ENCODE data around the gene CDH13. TPM values are rescaled to one million over a fixed set of nuclear protein-coding genes. Genes with fewer than 3 reads are reported as not detected.

CDH13 gene
- total RNA-seq, 2 donors from 2014 or later: 2.4 to 6.3 TPM

DNA sequence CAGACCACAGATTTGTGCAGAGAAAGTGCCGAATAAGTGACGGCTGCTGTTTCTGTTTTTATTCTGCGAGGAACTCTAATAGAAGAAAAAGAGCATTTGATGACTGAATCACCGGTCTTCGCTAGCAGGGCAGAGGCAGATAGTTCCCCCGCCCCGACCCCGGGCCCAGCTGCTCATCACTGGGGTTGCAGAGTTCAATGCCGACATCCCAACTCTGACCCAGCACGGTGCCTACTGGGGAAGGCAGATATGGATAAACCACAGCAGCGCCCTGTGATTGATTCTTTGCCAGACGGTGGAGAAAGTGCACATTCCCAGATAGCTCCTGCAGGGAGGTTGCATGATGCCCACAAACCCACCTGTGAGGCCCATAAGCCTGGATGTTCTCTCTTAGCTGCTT is 823.1 kb downstream of the CDH13 start:
- TF ChIP-seq, protein P1, sequence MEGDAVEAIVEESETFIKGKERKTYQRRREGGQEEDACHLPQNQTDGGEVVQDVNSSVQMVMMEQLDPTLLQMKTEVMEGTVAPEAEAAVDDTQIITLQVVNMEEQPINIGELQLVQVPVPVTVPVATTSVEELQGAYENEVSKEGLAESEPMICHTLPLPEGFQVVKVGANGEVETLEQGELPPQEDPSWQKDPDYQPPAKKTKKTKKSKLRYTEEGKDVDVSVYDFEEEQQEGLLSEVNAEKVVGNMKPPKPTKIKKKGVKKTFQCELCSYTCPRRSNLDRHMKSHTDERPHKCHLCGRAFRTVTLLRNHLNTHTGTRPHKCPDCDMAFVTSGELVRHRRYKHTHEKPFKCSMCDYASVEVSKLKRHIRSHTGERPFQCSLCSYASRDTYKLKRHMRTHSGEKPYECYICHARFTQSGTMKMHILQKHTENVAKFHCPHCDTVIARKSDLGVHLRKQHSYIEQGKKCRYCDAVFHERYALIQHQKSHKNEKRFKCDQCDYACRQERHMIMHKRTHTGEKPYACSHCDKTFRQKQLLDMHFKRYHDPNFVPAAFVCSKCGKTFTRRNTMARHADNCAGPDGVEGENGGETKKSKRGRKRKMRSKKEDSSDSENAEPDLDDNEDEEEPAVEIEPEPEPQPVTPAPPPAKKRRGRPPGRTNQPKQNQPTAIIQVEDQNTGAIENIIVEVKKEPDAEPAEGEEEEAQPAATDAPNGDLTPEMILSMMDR (IDR thresholded peaks at IDR 0.05): no peak
- intact Hi-C loops (cut with DNase I): no loop called here
- Histone ChIP-seq H3K9ac (ENCODE audit: low read depth in 2 of 2, low read length in 2 of 2) (no peak overlapping the region), H3K27me3 (no peaks in the 10 kb centered on the region), H3K9me3 (no peaks in the 10 kb centered on the region), H3K36me3 (no peaks in the 10 kb centered on the region), H3K4me3 (no peak overlapping the region), H3K27ac (no peak overlapping the region), H3K4me1 (no peaks in the 10 kb centered on the region)
- DNase-seq: no peak

DNA sequence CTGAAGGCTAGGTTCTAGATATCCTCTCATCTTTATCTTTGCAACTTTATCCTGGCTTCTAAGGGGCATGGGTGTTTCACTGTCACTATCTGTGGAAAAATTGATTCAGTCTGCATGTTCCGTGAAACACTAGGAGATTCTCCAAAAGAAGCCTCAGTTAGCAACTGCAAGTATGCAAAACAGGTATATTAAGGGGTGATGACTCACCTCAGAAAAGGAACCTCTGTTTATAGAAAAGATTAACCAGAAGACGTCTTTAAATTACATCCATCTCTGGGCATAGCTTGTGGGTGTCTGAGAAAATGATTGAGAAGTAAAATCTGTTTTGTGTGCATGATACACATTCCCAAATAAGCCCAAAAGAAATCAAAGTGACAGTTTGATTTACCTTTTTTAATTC is 827.2 kb downstream of the CDH13 start:
- TF ChIP-seq, protein P1 (IDR thresholded peaks at IDR 0.05): no peak
- H3K36me3 ChIP-seq: no peaks in the 10 kb centered on the region
- no peaks in the 10 kb centered on the region for H3K4me1 ChIP-seq
- no peak overlapping the region for H3K9ac ChIP-seq (ENCODE audit: low read depth in 2 of 2, low read length in 2 of 2)
- H3K27ac ChIP-seq: no peak overlapping the region
- H3K4me3 ChIP-seq: no peak overlapping the region
- no peaks in the 10 kb centered on the region for H3K27me3 ChIP-seq
- H3K9me3 ChIP-seq: no peaks in the 10 kb centered on the region
- intact Hi-C loops (cut with DNase I): no loop called here
- no peak for DNase-seq

GRCh38 chr16:83455716-83456115 is 828.9 kb downstream of the CDH13 start:
- TF ChIP-seq, protein P1 (IDR thresholded peaks at IDR 0.05): no peak
- H3K36me3 ChIP-seq: no peaks in the 10 kb centered on the region
- H3K27ac ChIP-seq: no peak overlapping the region
- DNase-seq: no peak
- no peaks in the 10 kb centered on the region for H3K9me3 ChIP-seq
- H3K4me3 ChIP-seq: no peak overlapping the region
- no peak overlapping the region for H3K9ac ChIP-seq (ENCODE audit: low read depth in 2 of 2, low read length in 2 of 2)
- intact Hi-C loops (cut with DNase I): no loop called here
- no peaks in the 10 kb centered on the region for H3K27me3 ChIP-seq
- no peaks in the 10 kb centered on the region for H3K4me1 ChIP-seq

- no peaks in the 10 kb centered on the region for H3K4me1 ChIP-seq
- DNase-seq: no peak
- no peak overlapping the region for H3K4me3 ChIP-seq
- H3K36me3 ChIP-seq: no peaks in the 10 kb centered on the region
- intact Hi-C loops (cut with DNase I): no loop called here
- no peak overlapping the region for H3K27ac ChIP-seq
- no peak overlapping the region for H3K9ac ChIP-seq (ENCODE audit: low read depth in 2 of 2, low read length in 2 of 2)
- no peaks in the 10 kb centered on the region for H3K27me3 ChIP-seq
- TF ChIP-seq, protein P1 (IDR thresholded peaks at IDR 0.05): no peak
- no peaks in the 10 kb centered on the region for H3K9me3 ChIP-seq
Measured at GRCh38 chr16:83456934-83457333, 830.2 kb downstream of the CDH13 start.

DNA sequence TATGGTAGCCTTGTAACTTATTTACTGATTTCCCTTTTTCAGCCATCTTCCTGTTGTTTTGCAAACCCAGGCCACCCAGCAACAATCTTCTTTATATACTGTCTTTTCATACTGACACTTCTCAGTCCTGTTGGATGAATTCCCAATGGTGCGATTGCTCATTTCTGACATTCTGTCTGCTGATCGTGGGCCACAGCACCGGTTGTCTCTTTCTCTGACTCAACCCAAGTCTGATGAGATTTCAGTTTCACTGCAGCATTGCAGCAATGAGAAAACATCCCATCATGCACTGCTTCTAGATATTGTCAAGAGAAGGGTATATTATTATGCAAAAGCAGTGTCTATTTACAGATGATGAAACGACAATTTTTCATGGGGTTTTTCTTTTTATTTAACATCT is 831.8 kb downstream of the CDH13 start:
- H3K4me3 ChIP-seq: no peak overlapping the region
- TF ChIP-seq, protein P1 (IDR thresholded peaks at IDR 0.05): no peak
- H3K9ac ChIP-seq (ENCODE audit: low read depth in 2 of 2, low read length in 2 of 2): no peak overlapping the region
- H3K4me1 ChIP-seq: no peaks in the 10 kb centered on the region
- no peak for DNase-seq
- intact Hi-C loops (cut with DNase I): no loop called here
- H3K9me3 ChIP-seq: no peaks in the 10 kb centered on the region
- H3K27me3 ChIP-seq: no peaks in the 10 kb centered on the region
- H3K36me3 ChIP-seq: no peaks in the 10 kb centered on the region
- no peak overlapping the region for H3K27ac ChIP-seq

- H3K27ac ChIP-seq: no peak overlapping the region
- H3K4me3 ChIP-seq: no peak overlapping the region
- intact Hi-C loops (cut with DNase I): no loop called here
- no peaks in the 10 kb centered on the region for H3K36me3 ChIP-seq
- H3K9ac ChIP-seq (ENCODE audit: low read depth in 2 of 2, low read length in 2 of 2): no peak overlapping the region
- TF ChIP-seq, protein P1 (IDR thresholded peaks at IDR 0.05): no peak
- no peaks in the 10 kb centered on the region for H3K9me3 ChIP-seq
- H3K4me1 ChIP-seq: no peaks in the 10 kb centered on the region
- DNase-seq: no peak
- no peaks in the 10 kb centered on the region for H3K27me3 ChIP-seq
Measured at GRCh38 chr16:83464991-83465390, 838.2 kb downstream of the CDH13 start.
